ENCODE data around the gene LDB2. TPM values are rescaled to one million over a fixed set of nuclear protein-coding genes. Genes with fewer than 3 reads are reported as not detected.

LDB2 gene
- total RNA-seq, 2 experiments from 2014 or later: 0.14 TPM; not detected in 1

- H3K4me1 Mint-ChIP-seq: no peaks in the 10 kb centered on the region
- no peak for ATAC-seq
- H3K36me3 Mint-ChIP-seq (ENCODE audit: low read depth): no peaks in the 10 kb centered on the region
- no peak for DNase-seq
- no peaks in the 10 kb centered on the region for H3K27me3 Mint-ChIP-seq
- no peaks in the 10 kb centered on the region for H3K9me3 Mint-ChIP-seq (ENCODE audit: low read depth)
- ChIA-PET CTCF (no interaction called here), POLR2A (no interaction called here)
- intact Hi-C loops (cut with DNase I, micrococcal nuclease): no loop called here
- no peak overlapping the region for H3K27ac Mint-ChIP-seq
- H3K4me3 Mint-ChIP-seq: no peak overlapping the region
These were observed 10.8 kb upstream of the LDB2 start for GRCh38 chr4:16909281-16909680.

- Mint-ChIP-seq H3K4me3 (no peak overlapping the region), H3K9me3 (ENCODE audit: low read depth) (no peaks in the 10 kb centered on the region), H3K36me3 (ENCODE audit: low read depth) (no peaks in the 10 kb centered on the region), H3K27me3 (no peaks in the 10 kb centered on the region), H3K4me1 (no peaks in the 10 kb centered on the region), H3K27ac (no peak overlapping the region)
- DNase-seq: no peak
- ChIA-PET POLR2A (no interaction called here), CTCF (no interaction called here)
- no peak for ATAC-seq
- intact Hi-C loops (cut with DNase I, micrococcal nuclease): no loop called here
These were observed 10.1 kb upstream of the LDB2 start for GRCh38 chr4:16908377-16909021.

- ChIA-PET CTCF (no interaction called here), POLR2A (no interaction called here)
- DNase-seq (no peak), ATAC-seq (no peak)
- Mint-ChIP-seq H3K9me3 (ENCODE audit: low read depth) (no peaks in the 10 kb centered on the region), H3K36me3 (ENCODE audit: low read depth) (no peaks in the 10 kb centered on the region), H3K4me3 (no peak overlapping the region), H3K27ac (no peak overlapping the region), H3K27me3 (peaks cover 8% of the 10 kb centered on the region), H3K4me1 (peaks cover 2% of the 10 kb centered on the region)
- intact Hi-C loops (cut with DNase I, micrococcal nuclease): no loop called here
These were observed 1.9 kb upstream of the LDB2 start for GRCh38 chr4:16900325-16900724.

- H3K4me1 Mint-ChIP-seq: peaks cover 19% of the 10 kb centered on the region
- CTCF ChIA-PET: interaction anchor here (1.2 to 1.7 kb wide), 2 partner anchors 19 to 575 kb away, joined by 5 read pairs; no protein-coding TSS in a partner anchor
- intact Hi-C loops (cut with DNase I, micrococcal nuclease): no loop called here
- POLR2A ChIA-PET: no interaction called here
- H3K4me3 Mint-ChIP-seq: no peak overlapping the region
- no peak for DNase-seq
- H3K27ac Mint-ChIP-seq: no peak overlapping the region
- peaks cover 9% of the 10 kb centered on the region for H3K27me3 Mint-ChIP-seq
- no peaks in the 10 kb centered on the region for H3K9me3 Mint-ChIP-seq (ENCODE audit: low read depth)
- H3K36me3 Mint-ChIP-seq (ENCODE audit: low read depth): no peaks in the 10 kb centered on the region
- no peak for ATAC-seq
These were observed 1.3 kb downstream of the LDB2 start for GRCh38 chr4:16896881-16897750.

GRCh38 chr4:16894406-16894805 is 4.0 kb downstream of the LDB2 start:
- peaks cover 9% of the 10 kb centered on the region for H3K27me3 Mint-ChIP-seq
- no peak overlapping the region for H3K27ac Mint-ChIP-seq
- DNase-seq (no peak), ATAC-seq (no peak)
- intact Hi-C loops (cut with DNase I, micrococcal nuclease): no loop called here
- CTCF ChIA-PET: no interaction called here
- peaks cover 35% of the 10 kb centered on the region for H3K4me1 Mint-ChIP-seq
- H3K4me3 Mint-ChIP-seq: no peak overlapping the region
- H3K36me3 Mint-ChIP-seq (ENCODE audit: low read depth): no peaks in the 10 kb centered on the region
- POLR2A ChIA-PET: interaction anchor here (0.7 kb wide), 1 partner anchor 659 kb away, joined by 4 read pairs; no protein-coding TSS in a partner anchor
- H3K9me3 Mint-ChIP-seq (ENCODE audit: low read depth): no peaks in the 10 kb centered on the region

GRCh38 chr4:16893141-16893651 is 5.2 kb downstream of the LDB2 start:
- ChIA-PET POLR2A (interaction anchor here (0.6 to 0.7 kb wide), 3 partner anchors 174 to 235 kb away, joined by 3 to 9 read pairs (median 5); no protein-coding TSS in a partner anchor), CTCF (interaction anchor here (0.7 to 2.3 kb wide), 4 partner anchors 9 to 39 kb away, joined by 3 to 9 read pairs (median 5); no protein-coding TSS in a partner anchor)
- Mint-ChIP-seq H3K4me1 (peaks cover 36% of the 10 kb centered on the region), H3K27me3 (peaks cover 6% of the 10 kb centered on the region), H3K4me3 (no peak overlapping the region), H3K36me3 (ENCODE audit: low read depth) (no peaks in the 10 kb centered on the region), H3K27ac (peak overlapping the region; percentile 21), H3K9me3 (ENCODE audit: low read depth) (no peaks in the 10 kb centered on the region)
- intact Hi-C loops (cut with DNase I, micrococcal nuclease): loop anchor here in 1 of 2 experiments (1.0 kb wide), 1 partner anchor 23 kb away; no protein-coding TSS in a partner anchor
- DNase-seq: peak; percentile 57
- ATAC-seq: peak; percentile 58

- no peak overlapping the region for H3K27ac Mint-ChIP-seq
- no peak for ATAC-seq
- intact Hi-C loops (cut with DNase I, micrococcal nuclease): no loop called here
- POLR2A ChIA-PET: no interaction called here
- H3K36me3 Mint-ChIP-seq (ENCODE audit: low read depth): no peaks in the 10 kb centered on the region
- DNase-seq: no peak
- no peaks in the 10 kb centered on the region for H3K9me3 Mint-ChIP-seq (ENCODE audit: low read depth)
- H3K27me3 Mint-ChIP-seq: peaks cover 2% of the 10 kb centered on the region
- H3K4me1 Mint-ChIP-seq: peaks cover 36% of the 10 kb centered on the region
- H3K4me3 Mint-ChIP-seq: no peak overlapping the region
- CTCF ChIA-PET: no interaction called here
These were observed 7.8 kb downstream of the LDB2 start for GRCh38 chr4:16890651-16891050.

GRCh38 chr4:16889945-16890344 is 8.5 kb downstream of the LDB2 start:
- intact Hi-C loops (cut with DNase I, micrococcal nuclease): no loop called here
- no peaks in the 10 kb centered on the region for H3K27me3 Mint-ChIP-seq
- no peaks in the 10 kb centered on the region for H3K9me3 Mint-ChIP-seq (ENCODE audit: low read depth)
- ATAC-seq (no peak), DNase-seq (no peak)
- H3K36me3 Mint-ChIP-seq (ENCODE audit: low read depth): no peaks in the 10 kb centered on the region
- no peak overlapping the region for H3K27ac Mint-ChIP-seq
- peaks cover 36% of the 10 kb centered on the region for H3K4me1 Mint-ChIP-seq
- ChIA-PET POLR2A (no interaction called here), CTCF (no interaction called here)
- H3K4me3 Mint-ChIP-seq: no peak overlapping the region

GRCh38 chr4:16887887-16888286 is 10.6 kb downstream of the LDB2 start:
- H3K36me3 Mint-ChIP-seq (ENCODE audit: low read depth): no peaks in the 10 kb centered on the region
- no peak for ATAC-seq
- no peak for DNase-seq
- POLR2A ChIA-PET: no interaction called here
- no peaks in the 10 kb centered on the region for H3K9me3 Mint-ChIP-seq (ENCODE audit: low read depth)
- intact Hi-C loops (cut with DNase I, micrococcal nuclease): no loop called here
- H3K4me1 Mint-ChIP-seq: peaks cover 26% of the 10 kb centered on the region
- H3K27ac Mint-ChIP-seq: no peak overlapping the region
- CTCF ChIA-PET: interaction anchor here (1.4 kb wide), 1 partner anchor 29 kb away, joined by 3 read pairs; no protein-coding TSS in a partner anchor
- H3K27me3 Mint-ChIP-seq: peaks cover 2% of the 10 kb centered on the region
- H3K4me3 Mint-ChIP-seq: no peak overlapping the region

GRCh38 chr4:16884673-16885460 is 13.6 kb downstream of the LDB2 start:
- peaks cover 4% of the 10 kb centered on the region for H3K4me1 Mint-ChIP-seq
- H3K4me3 Mint-ChIP-seq: no peak overlapping the region
- intact Hi-C loops (cut with DNase I, micrococcal nuclease): no loop called here
- POLR2A ChIA-PET: no interaction called here
- no peak overlapping the region for H3K27ac Mint-ChIP-seq
- DNase-seq: no peak
- no peaks in the 10 kb centered on the region for H3K9me3 Mint-ChIP-seq (ENCODE audit: low read depth)
- CTCF ChIA-PET: no interaction called here
- peaks cover 3% of the 10 kb centered on the region for H3K27me3 Mint-ChIP-seq
- H3K36me3 Mint-ChIP-seq (ENCODE audit: low read depth): no peaks in the 10 kb centered on the region
- no peak for ATAC-seq

GRCh38 chr4:16883806-16884205 is 14.6 kb downstream of the LDB2 start:
- Mint-ChIP-seq H3K9me3 (ENCODE audit: low read depth) (no peaks in the 10 kb centered on the region), H3K27ac (no peak overlapping the region), H3K36me3 (ENCODE audit: low read depth) (no peaks in the 10 kb centered on the region), H3K27me3 (peaks cover 3% of the 10 kb centered on the region), H3K4me3 (no peak overlapping the region), H3K4me1 (no peaks in the 10 kb centered on the region)
- intact Hi-C loops (cut with DNase I, micrococcal nuclease): no loop called here
- DNase-seq (no peak), ATAC-seq (no peak)
- ChIA-PET CTCF (interaction anchor here (0.6 kb wide), 1 partner anchor 9 kb away, joined by 4 read pairs; no protein-coding TSS in a partner anchor), POLR2A (no interaction called here)

All from activated CD4-positive, alpha-beta T cell treated with anti-CD3 and anti-CD28 coated beads for 36 hours (primary cell).